Caco-2 (cell line): Measurements from ENCODE around the gene TLCD1. TPM values are rescaled to one million over a fixed set of nuclear protein-coding genes. Genes with fewer than 3 reads are reported as not detected.

Experiments
- BruUV-seq: library from RNA; stranded (reverse); fragments of 400-500 nt; replicated peaks from 2 replicates; lab custom pipeline; 2021; lab: Mats Ljungman, UMichigan
- CTCF ChIA-PET: fragments of 300-600 bp; sonication (Branson Sonifier 250); formaldehyde crosslinking; loops from one replicate; lab custom pipeline; 2022; ENCODE audit warnings: antibody characterized with exemption; lab: Charles Lee
- POLR2A ChIA-PET: fragments of 300-600 bp; sonication (Branson Sonifier 250); formaldehyde crosslinking; loops from one replicate; lab custom pipeline; 2022; ENCODE audit warnings: antibody characterized with exemption; lab: Charles Lee
- DNase-seq, 2 experiments: peaks; one replicate each; pipeline versions ENCODE4 v3.0.0 to v3.0.0-alpha.2; 2020 to 2022
- H3K27me3 ChIP-seq: replicated peaks from 2 replicates; pipeline ENCODE4 v1.6.0; 2011; ENCODE audit warnings: low read length; ENCODE audit not compliant: control insufficient read depth, insufficient read depth
- H3K36me3 ChIP-seq: 2 replicates; pipeline ENCODE4 v1.5.1; 2011; ENCODE audit warnings: low read length; ENCODE audit not compliant: control insufficient read depth, insufficient read depth
- H3K4me1 ChIP-seq: fragments of 250-450 bp; sonication (Bioruptor Pico); 2 replicates; pipeline ENCODE4 v1.5.1; 2020; ENCODE audit warnings: mild to moderate bottlenecking
- H3K4me3 ChIP-seq: 2 replicates; pipeline ENCODE4 v1.5.1; 2011; ENCODE audit warnings: low read depth, mild to moderate bottlenecking, control low read depth, low read length
- H3K9me3 ChIP-seq: fragments of 250-450 bp; sonication (Bioruptor Pico); 2 replicates; pipeline ENCODE4 v1.5.1; 2020; ENCODE audit warnings: mild to moderate bottlenecking, moderate library complexity
- H3K27ac Mint-ChIP-seq: one replicate; pipeline ENCODE4 v1.8.0; 2022; ENCODE audit warnings: mixed read lengths; ENCODE audit not compliant: unreplicated experiment
- H3K27me3 Mint-ChIP-seq: one replicate; pipeline ENCODE4 v1.8.0; 2022; ENCODE audit warnings: mixed read lengths; ENCODE audit not compliant: insufficient read depth, unreplicated experiment
- H3K36me3 Mint-ChIP-seq: one replicate; pipeline ENCODE4 v1.8.0; 2022; ENCODE audit warnings: mild to moderate bottlenecking, mixed read lengths; ENCODE audit not compliant: insufficient read depth, unreplicated experiment
- H3K4me1 Mint-ChIP-seq: one replicate; pipeline ENCODE4 v1.8.0; 2022; ENCODE audit warnings: low read depth, mixed read lengths; ENCODE audit not compliant: unreplicated experiment
- H3K4me3 Mint-ChIP-seq: one replicate; pipeline ENCODE4 v1.8.0; 2022; ENCODE audit warnings: mild to moderate bottlenecking, moderate library complexity, mixed read lengths; ENCODE audit not compliant: unreplicated experiment
- H3K9me3 Mint-ChIP-seq: one replicate; pipeline ENCODE4 v1.8.0; 2022; ENCODE audit warnings: mixed read lengths; ENCODE audit not compliant: unreplicated experiment
- CTCF ChIP-seq, 2 experiments: fragments of 200-600 bp in 1 of 2; IDR thresholded peaks; 1 replicate in 1 of 2; 2 replicates in 1 of 2; pipeline versions ENCODE4 v1.5.1 to v1.8.0; 2011 to 2022; ENCODE audit warnings: antibody characterized with exemption in 1 of 2, control low read depth in 1 of 2, inconsistent platforms in 1 of 2, low read depth in 1 of 2, low read length in 1 of 2, mild to moderate bottlenecking in 1 of 2, moderate library complexity in 1 of 2; ENCODE audit not compliant: insufficient read depth in 1 of 2, severe bottlenecking in 1 of 2, unreplicated experiment in 1 of 2
- intact Hi-C: fragments of 100-400 bp; cut with micrococcal nuclease; formaldehyde crosslinking; loops from one replicate; pipeline ENCODE4 v1.10.0; 2022; ENCODE audit not compliant: unreplicated experiment
- total RNA-seq: library from RNA; stranded (reverse); gene quantifications from 2 replicates; pipeline ENCODE4 v1.2.3, GENCODE V29; 2022

TLCD1 gene
- total RNA-seq, 1 experiment from 2014 or later, result 37.9 TPM

- POLR2A ChIA-PET, result interaction anchor here (0.6 to 1.9 kb wide), 2 partner anchors 18 to 52 kb away, joined by 3 to 9 read pairs; partner anchors contain the start of gene RPL23A
- no peak overlapping the region for H3K4me3 Mint-ChIP-seq
- intact Hi-C loops, result no loop called here
Observed at GRCh38 chr17:28702026-28702751, 23.8 kb downstream of the TLCD1 start.

DNA sequence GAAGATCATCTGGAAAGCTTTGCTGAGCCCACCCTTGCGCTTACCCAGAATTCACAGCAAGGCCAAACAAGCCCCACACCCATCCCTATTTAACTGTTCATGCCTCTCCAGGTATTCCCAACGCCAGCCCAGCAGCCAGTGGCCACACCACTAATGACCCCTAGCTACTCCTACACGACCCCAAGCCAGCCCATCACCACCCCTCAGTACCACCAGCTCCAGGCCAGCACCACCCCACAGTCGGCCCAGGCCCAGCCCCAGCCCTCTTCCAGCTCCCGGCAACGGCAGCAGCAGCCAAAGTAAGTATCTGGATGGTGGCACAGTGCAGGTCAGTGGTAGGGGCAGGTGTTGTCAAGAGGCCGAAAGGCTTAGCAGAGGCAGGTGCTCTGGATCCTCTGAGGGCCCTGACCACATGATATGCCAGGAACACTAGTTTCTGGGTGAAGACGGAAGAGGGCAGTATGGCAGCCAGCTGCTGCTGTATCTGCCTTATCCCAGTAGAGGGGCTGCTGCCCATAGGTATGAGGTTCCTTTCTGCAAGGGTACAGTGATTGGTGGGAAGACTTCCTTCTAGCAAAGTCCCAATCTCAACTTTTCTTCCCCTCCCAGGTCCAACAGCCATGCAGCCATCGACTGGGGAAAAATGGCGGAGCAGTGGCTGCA is 25.1 kb downstream of the TLCD1 start:
- no peak overlapping the region for H3K4me3 ChIP-seq
- no TSS peak for BruUV-seq
- no peaks in the 10 kb centered on the region for H3K27me3 Mint-ChIP-seq
- peaks cover 26% of the 10 kb centered on the region for H3K4me1 Mint-ChIP-seq
- H3K27me3 ChIP-seq, result no peaks in the 10 kb centered on the region
- peaks cover 24% of the 10 kb centered on the region for H3K36me3 ChIP-seq
- H3K4me3 Mint-ChIP-seq, result no peak overlapping the region
- no peak for TF ChIP-seq CTCF (IDR thresholded peaks at IDR 0.05; ENCODE audit: insufficient read depth in 1 of 2, low read depth in 1 of 2, low read length in 1 of 2, severe bottlenecking in 1 of 2, unreplicated experiment in 1 of 2)
- peaks cover 90% of the 10 kb centered on the region for H3K36me3 Mint-ChIP-seq
- H3K9me3 ChIP-seq, result no peaks in the 10 kb centered on the region
- CTCF ChIA-PET, result no interaction called here
- intact Hi-C loops, result no loop called here
- POLR2A ChIA-PET, result interaction anchor here (1.9 kb wide), 1 partner anchor 19 kb away, joined by 9 read pairs; the partner anchor contains the start of gene RPL23A
- H3K9me3 Mint-ChIP-seq, result no peaks in the 10 kb centered on the region
- peaks cover 31% of the 10 kb centered on the region for H3K4me1 ChIP-seq
- DNase-seq, result no peak
- H3K27ac Mint-ChIP-seq, result no peak overlapping the region

More at GRCh38 chr17:28702026-28702751, 23.8 kb downstream of the TLCD1 start:
- CTCF ChIA-PET, result no interaction called here
- Mint-ChIP-seq H3K9me3 (no peaks in the 10 kb centered on the region), H3K4me1 (peaks cover 18% of the 10 kb centered on the region), H3K27ac (peak overlapping the region; percentile 77), H3K27me3 (no peaks in the 10 kb centered on the region), H3K36me3 (peaks cover 84% of the 10 kb centered on the region)
- BruUV-seq, result no TSS peak
- no peak for DNase-seq
- Histone ChIP-seq H3K4me3 (no peak overlapping the region), H3K36me3 (peaks cover 22% of the 10 kb centered on the region), H3K9me3 (no peaks in the 10 kb centered on the region), H3K4me1 (peaks cover 25% of the 10 kb centered on the region), H3K27me3 (no peaks in the 10 kb centered on the region)
- TF ChIP-seq CTCF (IDR thresholded peaks at IDR 0.05; ENCODE audit: insufficient read depth in 1 of 2, low read depth in 1 of 2, low read length in 1 of 2, severe bottlenecking in 1 of 2, unreplicated experiment in 1 of 2), result no peak

- TF ChIP-seq CTCF (IDR thresholded peaks at IDR 0.05; ENCODE audit: insufficient read depth in 1 of 2, low read depth in 1 of 2, low read length in 1 of 2, severe bottlenecking in 1 of 2, unreplicated experiment in 1 of 2), result no peak
- DNase-seq, result no peak
- H3K9me3 Mint-ChIP-seq, result no peaks in the 10 kb centered on the region
- Histone ChIP-seq H3K4me1 (peaks cover 31% of the 10 kb centered on the region), H3K4me3 (no peak overlapping the region), H3K9me3 (no peaks in the 10 kb centered on the region), H3K36me3 (peaks cover 25% of the 10 kb centered on the region), H3K27me3 (no peaks in the 10 kb centered on the region)
- ChIA-PET CTCF (no interaction called here), POLR2A (interaction anchor here (0.6 to 3.7 kb wide), 2 partner anchors 11 to 19 kb away, joined by 4 to 29 read pairs; partner anchors contain the start of genes PROCA1 and RPL23A)
- no TSS peak for BruUV-seq
- H3K36me3 Mint-ChIP-seq, result peaks cover 90% of the 10 kb centered on the region
- H3K27me3 Mint-ChIP-seq, result no peaks in the 10 kb centered on the region
- H3K4me1 Mint-ChIP-seq, result peaks cover 26% of the 10 kb centered on the region
- H3K4me3 Mint-ChIP-seq, result no peak overlapping the region
- intact Hi-C loops, result no loop called here
- H3K27ac Mint-ChIP-seq, result no peak overlapping the region
Observed at GRCh38 chr17:28700278-28700677, 25.8 kb downstream of the TLCD1 start.
